Type B pancreatic cell (in vitro differentiated cells): ENCODE results near the gene CD70. TPM values are rescaled to one million over a fixed set of nuclear protein-coding genes. Genes with fewer than 3 reads are reported as not detected.
A peak's percentile ranks its signal among the peaks of the same experiment; 100 is the strongest.

Experiments used
- DNase-seq: peaks from one replicate; pipeline ENCODE4 v3.0.0; 2021; ENCODE audit warnings: mixed read lengths; ENCODE audit not compliant: unreplicated experiment; ENCODE audit errors: extremely low spot score
- H3K27ac Mint-ChIP-seq: 2 replicates; pipeline ENCODE4 v1.8.0; 2021; ENCODE audit warnings: mild to moderate bottlenecking, mixed read lengths
- H3K27me3 Mint-ChIP-seq: 2 replicates; pipeline ENCODE4 v1.8.0; 2021; ENCODE audit warnings: mixed read lengths
- H3K36me3 Mint-ChIP-seq: 2 replicates; pipeline ENCODE4 v1.8.0; 2021; ENCODE audit warnings: mixed read lengths
- H3K4me1 Mint-ChIP-seq: one replicate; pipeline ENCODE4 v1.8.0; 2021; ENCODE audit warnings: mixed read lengths; ENCODE audit not compliant: unreplicated experiment
- H3K4me3 Mint-ChIP-seq: 2 replicates; pipeline ENCODE4 v1.8.0; 2021; ENCODE audit warnings: mild to moderate bottlenecking, mixed read lengths
- H3K9me3 Mint-ChIP-seq: 2 replicates; pipeline ENCODE4 v1.8.0; 2021; ENCODE audit warnings: mixed read lengths
- CTCF ChIP-seq: fragments of 200-600 bp; sonication (generic); conservative IDR thresholded peaks from 2 replicates; pipeline ENCODE4 v1.5.0; 2021; ENCODE audit warnings: antibody characterized with exemption, mild to moderate bottlenecking
- total RNA-seq: library from RNA; stranded (reverse); gene quantifications from 2 replicates; pipeline ENCODE4 v1.2.1, GENCODE V29; 2021; ENCODE audit warnings: low replicate concordance

The CD70 gene
- total RNA-seq, 1 donor from 2014 or later = 1.0 TPM

GRCh38 chr19:6589711-6590257 lies 1.2 kb downstream of the CD70 start:
- H3K27ac Mint-ChIP-seq = no peak overlapping the region
- peak overlapping the region; percentile 49 for H3K4me3 Mint-ChIP-seq
- peaks cover 88% of the 10 kb centered on the region for H3K27me3 Mint-ChIP-seq
- DNase-seq = no peak
- peaks cover 11% of the 10 kb centered on the region for H3K4me1 Mint-ChIP-seq
- peaks cover 6% of the 10 kb centered on the region for H3K9me3 Mint-ChIP-seq
- no peak for TF ChIP-seq CTCF
- H3K36me3 Mint-ChIP-seq = no peaks in the 10 kb centered on the region

GRCh38 chr19:6588508-6589345 lies 2.2 kb downstream of the CD70 start:
- Mint-ChIP-seq H3K9me3 (peaks cover 2% of the 10 kb centered on the region), H3K4me3 (peak overlapping the region; percentile 53), H3K4me1 (peaks cover 11% of the 10 kb centered on the region), H3K36me3 (no peaks in the 10 kb centered on the region), H3K27me3 (peaks cover 85% of the 10 kb centered on the region), H3K27ac (no peak overlapping the region)
- no peak for DNase-seq
- no peak for TF ChIP-seq CTCF

GRCh38 chr19:6587998-6588507 lies 2.9 kb downstream of the CD70 start:
- no peak for DNase-seq
- peaks cover 11% of the 10 kb centered on the region for H3K4me1 Mint-ChIP-seq
- no peak overlapping the region for H3K4me3 Mint-ChIP-seq
- no peaks in the 10 kb centered on the region for H3K9me3 Mint-ChIP-seq
- no peaks in the 10 kb centered on the region for H3K36me3 Mint-ChIP-seq
- peaks cover 78% of the 10 kb centered on the region for H3K27me3 Mint-ChIP-seq
- no peak for TF ChIP-seq CTCF
- no peak overlapping the region for H3K27ac Mint-ChIP-seq

- peak overlapping the region; percentile 82 for H3K4me3 Mint-ChIP-seq
- no peaks in the 10 kb centered on the region for H3K36me3 Mint-ChIP-seq
- TF ChIP-seq CTCF = no peak
- peak overlapping the region; percentile 5 for H3K27ac Mint-ChIP-seq
- DNase-seq = no peak
- H3K27me3 Mint-ChIP-seq = peaks cover 74% of the 10 kb centered on the region
- H3K9me3 Mint-ChIP-seq = no peaks in the 10 kb centered on the region
- H3K4me1 Mint-ChIP-seq = peaks cover 11% of the 10 kb centered on the region
These were observed 3.7 kb downstream of the CD70 start for GRCh38 chr19:6587093-6587820.

GRCh38 chr19:6586726-6587092 lies 4.2 kb downstream of the CD70 start:
- H3K27ac Mint-ChIP-seq = no peak overlapping the region

More at GRCh38 chr19:6586726-6587092, 4.2 kb downstream of the CD70 start:
- Mint-ChIP-seq H3K4me1 (peaks cover 11% of the 10 kb centered on the region), H3K36me3 (no peaks in the 10 kb centered on the region), H3K9me3 (no peaks in the 10 kb centered on the region), H3K4me3 (peak overlapping the region; percentile 82), H3K27me3 (peaks cover 72% of the 10 kb centered on the region)
- DNase-seq = no peak
- TF ChIP-seq CTCF = no peak
